H1 (cell line): ENCODE results near the gene ZNF716. TPM values are rescaled to one million over a fixed set of nuclear protein-coding genes. Genes with fewer than 3 reads are reported as not detected.

Experiments
- CTCF ChIA-PET: fragments of 300-600 bp; sonication (Branson Sonifier 250); formaldehyde crosslinking; loops from one replicate; lab custom pipeline; 2021; ENCODE audit not compliant: partially characterized antibody; lab: Charles Lee
- POLR2A ChIA-PET: fragments of 300-600 bp; sonication (Branson Sonifier 250); formaldehyde crosslinking; loops from one replicate; lab custom pipeline; 2021; ENCODE audit warnings: inconsistent platforms; ENCODE audit not compliant: partially characterized antibody; lab: Charles Lee
- DNase-seq, 2 experiments: peaks; one replicate each; pipeline versions ENCODE4 v3.0.0 to v3.0.0-alpha.2; 2010 to 2022; ENCODE audit warnings: low spot score in 2 of 2, low read depth in 1 of 2, mixed read lengths in 1 of 2
- FAIRE-seq: peaks from 2 replicates; lab custom pipeline; 2011; peaks lifted over from hg19 to GRCh38; lab: Jason Lieb, UNC
- H2AFZ ChIP-seq: 2 replicates; pipeline ENCODE4 v1.8.1; 2012; ENCODE audit warnings: low read length, inconsistent platforms
- H2AK5ac ChIP-seq: 2 replicates; pipeline ENCODE4 v1.6.1; 2013; ENCODE audit warnings: low read depth, low read length
- H2BK120ac ChIP-seq: replicated peaks from 2 replicates; pipeline ENCODE3; 2013; ENCODE audit warnings: low read depth, low read length, inconsistent platforms
- H2BK12ac ChIP-seq: 2 replicates; pipeline ENCODE4 v1.6.1; 2013; ENCODE audit warnings: low read depth, low read length
- H2BK15ac ChIP-seq: 2 replicates; pipeline ENCODE4 v1.6.1; 2013; ENCODE audit warnings: low read length
- H2BK20ac ChIP-seq: 2 replicates; pipeline ENCODE4 v1.6.1; 2013; ENCODE audit warnings: low read length
- H2BK5ac ChIP-seq: 2 replicates; pipeline ENCODE4 v1.6.1; 2013; ENCODE audit warnings: low read depth, low read length
- H3K14ac ChIP-seq: 2 replicates; pipeline ENCODE4 v1.6.1; 2013; ENCODE audit warnings: inconsistent platforms; ENCODE audit not compliant: insufficient read length
- H3K18ac ChIP-seq: 2 replicates; pipeline ENCODE4 v1.6.1; 2013; ENCODE audit warnings: low read length; ENCODE audit errors: extremely low read depth
- H3K23ac ChIP-seq: 2 replicates; pipeline ENCODE4 v1.6.1; 2013; ENCODE audit warnings: inconsistent platforms; ENCODE audit not compliant: insufficient read length
- H3K23me2 ChIP-seq: 2 replicates; pipeline ENCODE4 v1.6.1; 2013; ENCODE audit warnings: low read depth, low read length
- H3K27ac ChIP-seq: 2 replicates; pipeline ENCODE4 v1.6.1; 2011; ENCODE audit warnings: low read depth, low read length, inconsistent platforms
- H3K27me3 ChIP-seq, 4 experiments: replicated peaks in 1 of 4; 1 replicate in 1 of 4; 2 replicates in 3 of 4; pipeline versions ENCODE4 v1.6.1 to v1.8.1; 2011 to 2013; ENCODE audit warnings: low read length in 3 of 4, mild to moderate bottlenecking in 3 of 4, inconsistent platforms in 2 of 4, mixed read lengths in 2 of 4, moderate library complexity in 1 of 4; ENCODE audit not compliant: control insufficient read depth in 3 of 4, insufficient read depth in 3 of 4; ENCODE audit errors: extremely low read depth in 1 of 4
- H3K36me3 ChIP-seq, 4 experiments: 2 replicates each; pipeline versions ENCODE4 v1.6.1 to v1.8.1; 2011 to 2013; ENCODE audit warnings: mild to moderate bottlenecking in 4 of 4, low read length in 3 of 4, moderate library complexity in 2 of 4, control low read depth in 1 of 4, inconsistent platforms in 1 of 4; ENCODE audit not compliant: insufficient read depth in 4 of 4, control insufficient read depth in 2 of 4
- H3K4ac ChIP-seq: replicated peaks from 2 replicates; pipeline ENCODE3; 2013; ENCODE audit warnings: low read length, low read depth, mixed read lengths, inconsistent platforms; ENCODE audit not compliant: insufficient read length
- H3K4me1 ChIP-seq, 4 experiments: replicated peaks in 1 of 4; 1 replicate in 1 of 4; 2 replicates in 3 of 4; pipeline versions ENCODE4 v1.6.1 to v1.8.1; 2011 to 2013; ENCODE audit warnings: low read length in 3 of 4, inconsistent platforms in 2 of 4, mixed read lengths in 1 of 4; ENCODE audit not compliant: insufficient read depth in 4 of 4, control insufficient read depth in 3 of 4
- H3K4me2 ChIP-seq, 2 experiments: 2 replicates each; pipeline versions ENCODE4 v1.6.1 to v1.8.1; 2011 to 2013; ENCODE audit warnings: low read depth in 2 of 2, low read length in 2 of 2, control low read depth in 1 of 2, inconsistent platforms in 1 of 2, mild to moderate bottlenecking in 1 of 2; ENCODE audit not compliant: insufficient read depth in 1 of 2
- H3K4me3 ChIP-seq, 4 experiments: fragments of 200-600, 300-600 bp in 1 of 4; sonication (generic), shearing (Covaris generic), sonication (Bioruptor Twin) in 1 of 4; 2 replicates each; pipeline versions ENCODE4 v1.5.1 to v1.8.1; 2011 to 2016; ENCODE audit warnings: low read length in 4 of 4, low read depth in 3 of 4, control low read depth in 2 of 4, inconsistent platforms in 2 of 4, mild to moderate bottlenecking in 2 of 4, mixed read lengths in 1 of 4, moderate library complexity in 1 of 4; ENCODE audit not compliant: insufficient read depth in 2 of 4; ENCODE audit errors: extremely low read depth in 1 of 4
- H3K56ac ChIP-seq: replicated peaks from 2 replicates; pipeline ENCODE3; 2013; ENCODE audit warnings: low read depth, mild to moderate bottlenecking, mixed read lengths, low read length, inconsistent platforms; ENCODE audit not compliant: insufficient read length
- H3K79me1 ChIP-seq: 2 replicates; pipeline ENCODE4 v1.6.1; 2013; ENCODE audit warnings: low read depth, low read length, control low read depth
- H3K79me2 ChIP-seq, 2 experiments: 2 replicates each; pipeline versions ENCODE4 v1.6.1 to v1.8.1; 2012 to 2013; ENCODE audit warnings: low read length in 2 of 2, mild to moderate bottlenecking in 2 of 2, inconsistent platforms in 1 of 2; ENCODE audit not compliant: insufficient read depth in 2 of 2, control insufficient read depth in 1 of 2
- H3K9ac ChIP-seq, 4 experiments: replicated peaks in 1 of 4; 1 replicate in 1 of 4; 2 replicates in 3 of 4; pipeline versions ENCODE4 v1.6.1 to v1.8.1; 2011 to 2013; ENCODE audit warnings: low read depth in 3 of 4, low read length in 3 of 4, control low read depth in 2 of 4, mild to moderate bottlenecking in 2 of 4, moderate library complexity in 2 of 4, inconsistent platforms in 1 of 4; ENCODE audit errors: extremely low read depth in 1 of 4
- H3K9me3 ChIP-seq, 2 experiments: 2 replicates each; pipeline versions ENCODE4 v1.6.1 to v1.8.1; 2012 to 2013; ENCODE audit warnings: mild to moderate bottlenecking in 2 of 2, moderate library complexity in 2 of 2, control low read depth in 1 of 2, inconsistent platforms in 1 of 2, low read depth in 1 of 2, low read length in 1 of 2, mixed read lengths in 1 of 2; ENCODE audit not compliant: insufficient read depth in 2 of 2
- H4K20me1 ChIP-seq, 2 experiments: replicated peaks in 1 of 2; 2 replicates each; pipeline versions ENCODE3 to v1.8.1; 2011 to 2013; ENCODE audit warnings: inconsistent platforms in 2 of 2, low read length in 2 of 2, mild to moderate bottlenecking in 1 of 2; ENCODE audit not compliant: insufficient read depth in 2 of 2, control insufficient read depth in 1 of 2
- H4K5ac ChIP-seq: 2 replicates; pipeline ENCODE4 v1.6.1; 2013; ENCODE audit warnings: low read length, low read depth, mixed read lengths, inconsistent platforms; ENCODE audit not compliant: insufficient read length
- H4K8ac ChIP-seq: 2 replicates; pipeline ENCODE4 v1.8.0; 2013; ENCODE audit warnings: mild to moderate bottlenecking, moderate library complexity, low read length, inconsistent platforms; ENCODE audit not compliant: insufficient read depth; ENCODE audit errors: extremely low read depth
- H4K91ac ChIP-seq: replicated peaks from 2 replicates; pipeline ENCODE3; 2013; ENCODE audit warnings: low read length, mixed read lengths, inconsistent platforms; ENCODE audit not compliant: insufficient read length
- BRCA1 ChIP-seq: IDR thresholded peaks from 2 replicates; pipeline ENCODE4 v1.6.1; 2012; ENCODE audit warnings: low read depth, low read length, improper control_type of control experiment
- CHD2 ChIP-seq: IDR thresholded peaks from 2 replicates; pipeline ENCODE4 v1.6.1; 2012; ENCODE audit warnings: low read length, improper control_type of control experiment
- EZH2 ChIP-seq: fragments of 200-600 bp; sonication (generic); IDR thresholded peaks from 2 replicates; pipeline ENCODE4 v1.7.1; 2012; ENCODE audit warnings: low read depth, mild to moderate bottlenecking, moderate library complexity, low read length, inconsistent platforms; ENCODE audit not compliant: severe bottlenecking
- JUND ChIP-seq: IDR thresholded peaks from 2 replicates; pipeline ENCODE4 v1.6.1; 2011; ENCODE audit warnings: mild to moderate bottlenecking, improper control_type of control experiment, low read length
- KDM1A ChIP-seq: fragments of 200-600, 300-600 bp; sonication (generic); IDR thresholded peaks from 2 replicates; pipeline ENCODE4 v1.7.1; 2016; ENCODE audit warnings: mild to moderate bottlenecking, low read length, borderline replicate concordance
- NANOG ChIP-seq: IDR thresholded peaks from 2 replicates; pipeline ENCODE4 v1.6.1; 2011; ENCODE audit warnings: low read length, low read depth, mild to moderate bottlenecking, inconsistent platforms; ENCODE audit not compliant: insufficient read depth, poor library complexity, severe bottlenecking
- SP2 ChIP-seq: IDR thresholded peaks from 2 replicates; pipeline ENCODE4 v1.6.1; 2012; ENCODE audit warnings: mild to moderate bottlenecking, low read length, inconsistent platforms
- SP4 ChIP-seq: IDR thresholded peaks from 2 replicates; pipeline ENCODE4 v1.6.1; 2012; ENCODE audit warnings: low read length, inconsistent platforms
- SUZ12 ChIP-seq: fragments of 200-600 bp; sonication (generic); IDR thresholded peaks from 2 replicates; pipeline ENCODE4 v1.6.1; 2012; ENCODE audit warnings: mild to moderate bottlenecking, inconsistent platforms, low read length, moderate library complexity, mixed read lengths
- TCF12 ChIP-seq: IDR thresholded peaks from 2 replicates; pipeline ENCODE4 v1.6.1; 2011; ENCODE audit warnings: low read depth, mild to moderate bottlenecking, low read length
- WGBS, 2 experiments: shearing (Covaris generic) in 1 of 2; methylation state at CpG; one replicate each; pipeline versions ENCODE4 v1.1.6 to v1.1.7; 2013 to 2015; ENCODE audit warnings: low lambda C conversion rate in 2 of 2, mixed read lengths in 2 of 2, inconsistent platforms in 1 of 2, low coverage in 1 of 2, missing lambda C conversion rate in 1 of 2; ENCODE audit not compliant: insufficient replicate concordance in 2 of 2, insufficient coverage in 1 of 2, insufficient read length in 1 of 2; ENCODE audit errors: extremely low coverage in 1 of 2, missing lambda C conversion rate in 1 of 2; 5-methylcytosine and 5-hydroxymethylcytosine counted together
- polyA plus RNA-seq, 7 experiments: library from polyadenylated mRNA; depleted of rRNA in 3 of 7; stranded (reverse) in 5 of 7; unstranded in 2 of 7; fragments of >200 nt in 5 of 7; fragments of 200-250 nt in 2 of 7; gene quantifications; 1 replicate in 5 of 7; 2 replicates in 1 of 7; 4 replicates in 1 of 7; pipeline versions ENCODE4 v1.2.1 to v1.2.3, GENCODE V29; 2011 to 2013; ENCODE audit warnings: missing spikeins in 2 of 7, mixed read lengths in 2 of 7
- total RNA-seq: library from RNA; stranded (reverse); fragmentation: NEBNext Ultra II Directional; extraction: Animal tissue kit (Norgen Biotek cat#: 25700); gene quantifications from 2 replicates; pipeline ENCODE4 v1.2.1, GENCODE V29; 2021

ZNF716 gene
- total and polyA plus RNA-seq, 2 of the 8 experiments (the other 6 are each of a cell fraction or from before 2014, with no cell fraction given) = not detected

- H3K23ac ChIP-seq = no peak overlapping the region
- H3K9me3 ChIP-seq = peaks cover 56 to 67% of the 10 kb centered on the region in 2 experiments
- no peaks in the 10 kb centered on the region for H3K79me2 ChIP-seq
- no peak overlapping the region for H4K5ac ChIP-seq
- no peaks in the 10 kb centered on the region for H3K27me3 ChIP-seq
- no peak overlapping the region for H3K18ac ChIP-seq
- H3K9ac ChIP-seq = no peak overlapping the region
- H2BK12ac ChIP-seq = no peak overlapping the region
- no peak overlapping the region for H2BK15ac ChIP-seq
- CTCF ChIA-PET = no interaction called here
- H3K4ac ChIP-seq = no peak overlapping the region
- no peaks in the 10 kb centered on the region; a peak in 1 of 8 replicates for H3K36me3 ChIP-seq
- H3K79me1 ChIP-seq = no peaks in the 10 kb centered on the region
- POLR2A ChIA-PET = no interaction called here
- no peak overlapping the region for H2AFZ ChIP-seq
- H2AK5ac ChIP-seq = no peak overlapping the region
- no peak overlapping the region for H2BK20ac ChIP-seq
- H4K91ac ChIP-seq = no peak overlapping the region
- no peak overlapping the region; the same call in 1 of the 2 replicates for H4K8ac ChIP-seq
- DNase-seq = no peak
- H3K56ac ChIP-seq = no peak overlapping the region
- no peaks in the 10 kb centered on the region for H3K23me2 ChIP-seq
- TF ChIP-seq BRCA1 (no peak), JUND (no peak), EZH2 (no peak), CHD2 (no peak), TCF12 (no peak), NANOG (no peak), KDM1A (no peak), SUZ12 (no peak), SP2 (no peak), SP4 (no peak)
- no peak overlapping the region for H3K14ac ChIP-seq
- no peaks in the 10 kb centered on the region for H3K4me1 ChIP-seq
- H3K4me2 ChIP-seq = no peak overlapping the region
- H2BK120ac ChIP-seq = no peak overlapping the region
- H3K27ac ChIP-seq = no peak overlapping the region
- H2BK5ac ChIP-seq = no peak overlapping the region
- H3K4me3 ChIP-seq = no peak overlapping the region
- no peaks in the 10 kb centered on the region for H4K20me1 ChIP-seq
- no peak for FAIRE-seq
- WGBS, 2 experiments = 97% methylated on average over 21 of the region's 38 CpGs; no CpG with 5 or more reads in 1 of the 2 experiments
Observed at GRCh38 chr7:57404343-57404966, 45.5 kb upstream of the ZNF716 start.
